Endodermal cell (in vitro differentiated cells): Measurements from ENCODE around the gene RPL5. TPM values are rescaled to one million over a fixed set of nuclear protein-coding genes. Genes with fewer than 3 reads are reported as not detected.

Experiments
- DNase-seq: peaks from one replicate; pipeline ENCODE4 v3.0.0-alpha.2; 2017
- H3K27ac ChIP-seq: 2 replicates; pipeline ENCODE4 v1.5.1; 2013; ENCODE audit warnings: mild to moderate bottlenecking, low read depth, low read length, moderate library complexity
- H3K27me3 ChIP-seq: 2 replicates; pipeline ENCODE4 v1.6.1; 2013; ENCODE audit warnings: mild to moderate bottlenecking, low read length, moderate library complexity; ENCODE audit not compliant: insufficient read depth, control insufficient read depth, poor library complexity, severe bottlenecking
- H3K36me3 ChIP-seq: 2 replicates; pipeline ENCODE4 v1.7.0; 2013; ENCODE audit warnings: mild to moderate bottlenecking, low read length, moderate library complexity; ENCODE audit not compliant: control insufficient read depth, insufficient read depth
- H3K4me1 ChIP-seq: one replicate; pipeline ENCODE4 v1.7.0; 2013; ENCODE audit warnings: low read length; ENCODE audit not compliant: control insufficient read depth, insufficient read depth
- H3K4me3 ChIP-seq: 2 replicates; pipeline ENCODE4 v1.5.1; 2013; ENCODE audit warnings: mild to moderate bottlenecking, low read length, moderate library complexity
- H3K9ac ChIP-seq: 2 replicates; pipeline ENCODE4 v1.6.1; 2013; ENCODE audit warnings: mild to moderate bottlenecking, low read length, moderate library complexity; ENCODE audit not compliant: poor library complexity, severe bottlenecking; ENCODE audit errors: extremely low read depth
- H3K9me3 ChIP-seq: 2 replicates; pipeline ENCODE4 v1.6.1; 2013; ENCODE audit warnings: mild to moderate bottlenecking, low read length, moderate library complexity; ENCODE audit not compliant: control insufficient read depth
- H3K27ac Mint-ChIP-seq: 2 replicates; pipeline ENCODE4 v1.8.0; 2020; ENCODE audit warnings: mixed read lengths
- H3K27me3 Mint-ChIP-seq: 2 replicates; pipeline ENCODE4 v1.8.0; 2021; ENCODE audit warnings: mild to moderate bottlenecking, mixed read lengths; ENCODE audit not compliant: insufficient read depth
- H3K36me3 Mint-ChIP-seq: 2 replicates; pipeline ENCODE4 v1.8.0; 2020; ENCODE audit warnings: low read depth, mixed read lengths
- H3K4me1 Mint-ChIP-seq: 2 replicates; pipeline ENCODE4 v1.8.0; 2020; ENCODE audit warnings: mixed read lengths
- H3K4me3 Mint-ChIP-seq: 2 replicates; pipeline ENCODE4 v1.8.0; 2020; ENCODE audit warnings: mild to moderate bottlenecking, moderate library complexity, mixed read lengths
- H3K9me3 Mint-ChIP-seq: 2 replicates; pipeline ENCODE4 v1.8.0; 2020; ENCODE audit warnings: mild to moderate bottlenecking, mixed read lengths
- WGBS, 2 experiments: methylation state at CpG; one replicate each; pipeline versions ENCODE4 v1.1.5 to v1.1.7; 2013; ENCODE audit warnings: missing lambda C conversion rate in 2 of 2, mixed read lengths in 1 of 2; ENCODE audit not compliant: insufficient coverage in 1 of 2, insufficient read length in 1 of 2; 5-methylcytosine and 5-hydroxymethylcytosine counted together
- total RNA-seq, 2 donors: library from RNA; stranded (reverse); fragmentation: NEBNext Ultra II Directional in 1 of 2; extraction: Animal tissue kit (Norgen Biotek cat#: 25700) in 1 of 2; gene quantifications; 2 replicates in 1 of 2; 3 replicates in 1 of 2; pipeline ENCODE4 v1.2.1, GENCODE V29; 2021
- TF ChIP-seq, protein P1 (sequence below): fragments of 200-600 bp; sonication (generic); conservative IDR thresholded peaks from 2 replicates; pipeline ENCODE4 v1.5.0; 2021; ENCODE audit warnings: antibody characterized with exemption, mild to moderate bottlenecking

The RPL5 gene
- total RNA-seq, 2 donors from 2014 or later = 963 to 1,201 TPM

DNA sequence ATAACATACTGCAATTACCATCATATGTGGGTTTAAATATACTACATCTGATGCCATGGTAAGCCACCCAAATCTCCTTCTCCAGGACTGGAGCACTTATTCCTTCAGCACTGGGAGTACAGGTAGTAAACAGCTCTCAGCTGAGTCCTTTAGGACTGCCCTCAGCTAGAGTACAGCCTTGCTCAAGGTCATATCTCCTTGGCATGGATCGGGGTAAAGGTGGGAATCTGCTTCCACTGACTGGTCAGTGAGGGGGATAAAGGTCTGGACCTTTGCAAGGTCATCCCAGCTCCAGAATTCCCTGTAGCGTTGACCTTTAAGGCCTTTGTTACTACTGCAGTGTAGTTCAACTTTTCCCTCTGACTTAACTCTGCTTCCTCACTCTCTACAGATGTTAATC, 38.8 kb downstream of the RPL5 start:
- no peaks in the 10 kb centered on the region for H3K27me3 Mint-ChIP-seq
- peaks cover 9% of the 10 kb centered on the region for H3K9me3 ChIP-seq
- H3K4me3 Mint-ChIP-seq = no peak overlapping the region
- no peaks in the 10 kb centered on the region for H3K36me3 ChIP-seq
- peaks cover 8% of the 10 kb centered on the region for H3K36me3 Mint-ChIP-seq
- H3K9me3 Mint-ChIP-seq = peaks cover 10% of the 10 kb centered on the region
- H3K27me3 ChIP-seq = no peaks in the 10 kb centered on the region
- H3K4me1 Mint-ChIP-seq = no peaks in the 10 kb centered on the region
- DNase-seq = no peak
- H3K4me3 ChIP-seq = no peak overlapping the region
- no peak overlapping the region for H3K9ac ChIP-seq
- TF ChIP-seq, protein P1, sequence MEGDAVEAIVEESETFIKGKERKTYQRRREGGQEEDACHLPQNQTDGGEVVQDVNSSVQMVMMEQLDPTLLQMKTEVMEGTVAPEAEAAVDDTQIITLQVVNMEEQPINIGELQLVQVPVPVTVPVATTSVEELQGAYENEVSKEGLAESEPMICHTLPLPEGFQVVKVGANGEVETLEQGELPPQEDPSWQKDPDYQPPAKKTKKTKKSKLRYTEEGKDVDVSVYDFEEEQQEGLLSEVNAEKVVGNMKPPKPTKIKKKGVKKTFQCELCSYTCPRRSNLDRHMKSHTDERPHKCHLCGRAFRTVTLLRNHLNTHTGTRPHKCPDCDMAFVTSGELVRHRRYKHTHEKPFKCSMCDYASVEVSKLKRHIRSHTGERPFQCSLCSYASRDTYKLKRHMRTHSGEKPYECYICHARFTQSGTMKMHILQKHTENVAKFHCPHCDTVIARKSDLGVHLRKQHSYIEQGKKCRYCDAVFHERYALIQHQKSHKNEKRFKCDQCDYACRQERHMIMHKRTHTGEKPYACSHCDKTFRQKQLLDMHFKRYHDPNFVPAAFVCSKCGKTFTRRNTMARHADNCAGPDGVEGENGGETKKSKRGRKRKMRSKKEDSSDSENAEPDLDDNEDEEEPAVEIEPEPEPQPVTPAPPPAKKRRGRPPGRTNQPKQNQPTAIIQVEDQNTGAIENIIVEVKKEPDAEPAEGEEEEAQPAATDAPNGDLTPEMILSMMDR = no peak
- 96 to 97% methylated on average over 2 of the region's 2 CpGs for WGBS, 2 experiments
- H3K27ac ChIP-seq = no peak overlapping the region
- H3K27ac Mint-ChIP-seq = no peak overlapping the region
- no peaks in the 10 kb centered on the region for H3K4me1 ChIP-seq

DNA sequence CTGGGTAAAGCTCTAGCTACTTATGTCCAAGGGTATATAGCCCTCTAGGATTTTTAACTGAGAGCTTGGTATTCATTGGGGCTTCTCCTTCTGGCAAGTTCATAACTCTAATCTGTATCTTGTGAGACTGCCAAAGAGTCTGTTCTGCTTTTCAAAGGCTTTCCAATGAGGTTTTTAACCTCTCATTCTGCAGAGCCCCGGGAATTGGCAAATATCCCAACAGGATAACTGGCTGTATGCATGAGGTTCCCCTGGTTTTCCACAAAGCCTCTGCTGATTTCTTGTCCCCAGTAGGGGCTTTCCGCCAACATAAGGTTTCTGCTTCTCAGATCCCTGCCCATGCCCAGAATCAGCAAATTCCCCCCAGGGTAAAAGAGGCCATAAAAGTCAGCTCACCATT, 40.9 kb downstream of the RPL5 start:
- H3K27ac Mint-ChIP-seq = no peak overlapping the region

GRCh38 chr1:92874987-92875386, 43.1 kb downstream of the RPL5 start:
- Mint-ChIP-seq H3K9me3 (peaks cover 10% of the 10 kb centered on the region), H3K4me3 (no peak overlapping the region), H3K36me3 (peaks cover 8% of the 10 kb centered on the region), H3K27ac (no peak overlapping the region), H3K4me1 (peaks cover 11% of the 10 kb centered on the region), H3K27me3 (no peaks in the 10 kb centered on the region)
- Histone ChIP-seq H3K27ac (no peak overlapping the region), H3K4me1 (no peaks in the 10 kb centered on the region), H3K27me3 (no peaks in the 10 kb centered on the region), H3K9me3 (peaks cover 9% of the 10 kb centered on the region), H3K9ac (no peak overlapping the region), H3K36me3 (no peaks in the 10 kb centered on the region), H3K4me3 (no peak overlapping the region)
- TF ChIP-seq, protein P1 = no peak
- DNase-seq = no peak
- 93 to 100% methylated on average over 1 to 2 of the region's 2 CpGs for WGBS, 2 experiments

More for the DNA sequence above, 40.9 kb downstream of the RPL5 start:
- Mint-ChIP-seq H3K4me1 (peaks cover 6% of the 10 kb centered on the region), H3K27me3 (no peaks in the 10 kb centered on the region), H3K36me3 (peaks cover 8% of the 10 kb centered on the region), H3K4me3 (no peak overlapping the region), H3K9me3 (peaks cover 10% of the 10 kb centered on the region)
- Histone ChIP-seq H3K9me3 (peaks cover 9% of the 10 kb centered on the region), H3K4me3 (no peak overlapping the region), H3K9ac (no peak overlapping the region), H3K36me3 (no peaks in the 10 kb centered on the region), H3K4me1 (no peaks in the 10 kb centered on the region), H3K27ac (no peak overlapping the region), H3K27me3 (no peaks in the 10 kb centered on the region)
- TF ChIP-seq, protein P1 = no peak
- DNase-seq = no peak
- WGBS, 2 experiments = 94 to 100% methylated on average over 1 to 2 of the region's 2 CpGs
